Measurements from ENCODE around the gene GYS1. TPM values are rescaled to one million over a fixed set of nuclear protein-coding genes. Genes with fewer than 3 reads are reported as not detected.

Gene GYS1
- polyA plus RNA-seq, 1 donor from 2014 or later = 12.9 TPM

DNA sequence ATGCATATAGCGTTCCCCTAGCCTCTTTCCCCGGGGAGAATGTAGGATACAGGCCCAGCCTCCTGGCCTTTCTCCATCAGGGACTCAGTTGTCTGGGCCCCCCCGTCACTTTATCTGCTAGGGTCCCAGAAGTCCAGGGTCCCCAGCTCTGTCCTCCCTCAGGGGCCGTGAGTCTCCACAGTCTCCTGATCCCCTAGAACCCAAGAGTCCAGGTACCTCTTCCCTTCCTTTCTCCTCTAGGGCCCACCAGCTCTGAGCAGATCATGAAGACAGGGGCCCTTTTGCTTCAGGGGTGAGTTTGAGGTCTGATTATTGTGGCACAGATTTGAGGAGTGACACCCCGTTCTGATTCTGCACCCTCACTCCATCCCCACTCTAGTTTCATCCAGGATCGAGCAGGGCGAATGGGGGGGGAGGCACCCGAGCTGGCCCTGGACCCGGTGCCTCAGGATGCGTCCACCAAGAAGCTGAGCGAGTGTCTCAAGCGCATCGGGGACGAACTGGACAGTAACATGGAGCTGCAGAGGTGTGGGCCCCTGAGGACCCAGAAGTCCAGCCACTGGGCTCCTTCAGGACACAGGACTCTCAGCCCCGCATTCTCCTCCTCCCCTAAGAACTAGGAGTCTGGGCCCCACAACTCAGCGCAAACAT, 37.7 kb downstream of the GYS1 start:
- no peaks in the 10 kb centered on the region for H3K9me3 ChIP-seq (ENCODE audit: low read length)
- TF ChIP-seq MXI1 (conservative IDR thresholded peaks at IDR 0.05; ENCODE audit: poor library complexity, severe bottlenecking) (no peak), EP300 (conservative IDR thresholded peaks at IDR 0.05; ENCODE audit: poor library complexity, severe bottlenecking) (no peak), RAD21 (conservative IDR thresholded peaks at IDR 0.05) (no peak), POLR2AphosphoS5 (IDR thresholded peaks at IDR 0.05) (no peak), EZH2 (IDR thresholded peaks at IDR 0.05; ENCODE audit: borderline replicate concordance, insufficient read depth, low read length, poor library complexity, severe bottlenecking) (no peak), SMC3 (conservative IDR thresholded peaks at IDR 0.05; ENCODE audit: poor library complexity) (no peak), TAF1 (IDR thresholded peaks at IDR 0.05; ENCODE audit: low read depth) (no peak)
- TF ChIP-seq, protein P1, sequence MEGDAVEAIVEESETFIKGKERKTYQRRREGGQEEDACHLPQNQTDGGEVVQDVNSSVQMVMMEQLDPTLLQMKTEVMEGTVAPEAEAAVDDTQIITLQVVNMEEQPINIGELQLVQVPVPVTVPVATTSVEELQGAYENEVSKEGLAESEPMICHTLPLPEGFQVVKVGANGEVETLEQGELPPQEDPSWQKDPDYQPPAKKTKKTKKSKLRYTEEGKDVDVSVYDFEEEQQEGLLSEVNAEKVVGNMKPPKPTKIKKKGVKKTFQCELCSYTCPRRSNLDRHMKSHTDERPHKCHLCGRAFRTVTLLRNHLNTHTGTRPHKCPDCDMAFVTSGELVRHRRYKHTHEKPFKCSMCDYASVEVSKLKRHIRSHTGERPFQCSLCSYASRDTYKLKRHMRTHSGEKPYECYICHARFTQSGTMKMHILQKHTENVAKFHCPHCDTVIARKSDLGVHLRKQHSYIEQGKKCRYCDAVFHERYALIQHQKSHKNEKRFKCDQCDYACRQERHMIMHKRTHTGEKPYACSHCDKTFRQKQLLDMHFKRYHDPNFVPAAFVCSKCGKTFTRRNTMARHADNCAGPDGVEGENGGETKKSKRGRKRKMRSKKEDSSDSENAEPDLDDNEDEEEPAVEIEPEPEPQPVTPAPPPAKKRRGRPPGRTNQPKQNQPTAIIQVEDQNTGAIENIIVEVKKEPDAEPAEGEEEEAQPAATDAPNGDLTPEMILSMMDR (IDR thresholded peaks at IDR 0.05; ENCODE audit: poor library complexity, severe bottlenecking) = no peak
- TF ChIP-seq, protein P2, sequence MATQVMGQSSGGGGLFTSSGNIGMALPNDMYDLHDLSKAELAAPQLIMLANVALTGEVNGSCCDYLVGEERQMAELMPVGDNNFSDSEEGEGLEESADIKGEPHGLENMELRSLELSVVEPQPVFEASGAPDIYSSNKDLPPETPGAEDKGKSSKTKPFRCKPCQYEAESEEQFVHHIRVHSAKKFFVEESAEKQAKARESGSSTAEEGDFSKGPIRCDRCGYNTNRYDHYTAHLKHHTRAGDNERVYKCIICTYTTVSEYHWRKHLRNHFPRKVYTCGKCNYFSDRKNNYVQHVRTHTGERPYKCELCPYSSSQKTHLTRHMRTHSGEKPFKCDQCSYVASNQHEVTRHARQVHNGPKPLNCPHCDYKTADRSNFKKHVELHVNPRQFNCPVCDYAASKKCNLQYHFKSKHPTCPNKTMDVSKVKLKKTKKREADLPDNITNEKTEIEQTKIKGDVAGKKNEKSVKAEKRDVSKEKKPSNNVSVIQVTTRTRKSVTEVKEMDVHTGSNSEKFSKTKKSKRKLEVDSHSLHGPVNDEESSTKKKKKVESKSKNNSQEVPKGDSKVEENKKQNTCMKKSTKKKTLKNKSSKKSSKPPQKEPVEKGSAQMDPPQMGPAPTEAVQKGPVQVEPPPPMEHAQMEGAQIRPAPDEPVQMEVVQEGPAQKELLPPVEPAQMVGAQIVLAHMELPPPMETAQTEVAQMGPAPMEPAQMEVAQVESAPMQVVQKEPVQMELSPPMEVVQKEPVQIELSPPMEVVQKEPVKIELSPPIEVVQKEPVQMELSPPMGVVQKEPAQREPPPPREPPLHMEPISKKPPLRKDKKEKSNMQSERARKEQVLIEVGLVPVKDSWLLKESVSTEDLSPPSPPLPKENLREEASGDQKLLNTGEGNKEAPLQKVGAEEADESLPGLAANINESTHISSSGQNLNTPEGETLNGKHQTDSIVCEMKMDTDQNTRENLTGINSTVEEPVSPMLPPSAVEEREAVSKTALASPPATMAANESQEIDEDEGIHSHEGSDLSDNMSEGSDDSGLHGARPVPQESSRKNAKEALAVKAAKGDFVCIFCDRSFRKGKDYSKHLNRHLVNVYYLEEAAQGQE (IDR thresholded peaks at IDR 0.05; ENCODE audit: borderline replicate concordance) = no peak
- H3K27ac ChIP-seq (ENCODE audit: low read length) = peak overlapping the region; percentile 63

DNA sequence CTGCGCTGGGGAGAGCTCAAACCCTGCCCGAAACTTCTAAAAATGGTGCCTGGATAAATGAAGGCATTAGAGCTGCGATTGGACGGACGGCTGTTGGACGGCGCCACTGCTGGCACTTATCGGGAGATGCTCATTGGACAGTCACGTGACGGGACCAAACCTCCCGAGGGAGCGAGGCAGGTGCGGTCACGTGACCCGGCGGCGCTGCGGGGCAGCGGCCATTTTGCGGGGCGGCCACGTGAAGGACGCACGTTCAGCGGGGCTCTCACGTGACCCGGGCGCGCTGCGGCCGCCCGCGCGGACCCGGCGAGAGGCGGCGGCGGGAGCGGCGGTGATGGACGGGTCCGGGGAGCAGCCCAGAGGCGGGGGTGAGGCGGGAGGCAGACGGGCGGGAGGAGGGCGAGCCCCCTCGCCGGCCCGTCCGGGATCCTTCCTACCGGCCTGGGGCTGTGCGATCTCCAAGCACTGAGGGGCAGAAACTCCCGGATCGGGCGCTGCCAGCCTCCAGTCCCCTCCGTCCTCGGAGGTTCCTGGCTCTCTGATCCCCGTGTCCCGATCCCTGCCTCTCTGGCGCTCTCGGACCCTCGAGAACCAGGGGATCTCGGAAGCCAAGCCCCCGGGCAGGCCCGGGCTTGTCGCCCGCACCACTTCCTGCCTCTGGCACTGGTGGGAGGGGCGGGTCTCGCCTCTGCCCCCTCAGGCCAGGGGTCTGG, 38.4 kb downstream of the GYS1 start, which contains the start of gene BAX:
BAX (plus strand) TSS at position 281 of the 713 bp plus-strand sequence; CDS start at position 335, 54 bp downstream.
- no peaks in the 10 kb centered on the region for H3K9me3 ChIP-seq (ENCODE audit: low read length)
- peaks cover 9% of the 10 kb centered on the region for H3K79me2 ChIP-seq (replicated peaks; ENCODE audit: insufficient read depth, low read length)
- peak within 1 kb of the TSS; percentile 94 for H3K4me3 ChIP-seq (ENCODE audit: low read length)
- H3K9ac ChIP-seq (ENCODE audit: low read length) = peak within 1 kb of the TSS; percentile 92
- H3F3A ChIP-seq (ENCODE audit: insufficient read depth, low read length, poor library complexity, severe bottlenecking) = no peaks in the 10 kb centered on the region
- peak within 1 kb of the TSS; percentile 76 for H2AFZ ChIP-seq (ENCODE audit: low read depth, low read length)
- no peaks in the 10 kb centered on the region for H3K9me2 ChIP-seq (ENCODE audit: insufficient read depth, low read length)
- H4K20me1 ChIP-seq (ENCODE audit: insufficient read depth) = no peaks in the 10 kb centered on the region
- H3K27me3 ChIP-seq (ENCODE audit: insufficient read depth, low read depth, low read length) = no peaks in the 10 kb centered on the region
- H3K27ac ChIP-seq (ENCODE audit: low read length) = peak within 1 kb of the TSS; percentile 63
- TF ChIP-seq MXI1 (conservative IDR thresholded peaks at IDR 0.05; ENCODE audit: poor library complexity, severe bottlenecking) (peak; percentile 87), SMC3 (conservative IDR thresholded peaks at IDR 0.05; ENCODE audit: poor library complexity) (peak; percentile 52), TAF1 (IDR thresholded peaks at IDR 0.05; ENCODE audit: low read depth) (no peak), RAD21 (conservative IDR thresholded peaks at IDR 0.05) (peak; percentile 45), EP300 (conservative IDR thresholded peaks at IDR 0.05; ENCODE audit: poor library complexity, severe bottlenecking) (peak; percentile 67), POLR2AphosphoS5 (IDR thresholded peaks at IDR 0.05) (peak; percentile 69), EZH2 (IDR thresholded peaks at IDR 0.05; ENCODE audit: borderline replicate concordance, insufficient read depth, low read length, poor library complexity, severe bottlenecking) (no peak)
- TF ChIP-seq, protein P2 (IDR thresholded peaks at IDR 0.05; ENCODE audit: borderline replicate concordance) = peak; percentile 50
- TF ChIP-seq, protein P1 (IDR thresholded peaks at IDR 0.05; ENCODE audit: poor library complexity, severe bottlenecking) = peak; percentile 41
- H3K36me3 ChIP-seq (ENCODE audit: insufficient read depth, low read length) = no peaks in the 10 kb centered on the region
- H3K4me2 ChIP-seq (ENCODE audit: low read length) = peak within 1 kb of the TSS; percentile 92

More for the DNA sequence above, 37.7 kb downstream of the GYS1 start:
- Histone ChIP-seq H3F3A (ENCODE audit: insufficient read depth, low read length, poor library complexity, severe bottlenecking) (no peaks in the 10 kb centered on the region), H3K4me2 (ENCODE audit: low read length) (peak overlapping the region; percentile 92), H2AFZ (ENCODE audit: low read depth, low read length) (peak overlapping the region; percentile 76), H3K79me2 (replicated peaks; ENCODE audit: insufficient read depth, low read length) (peaks cover 9% of the 10 kb centered on the region), H3K27me3 (ENCODE audit: insufficient read depth, low read depth, low read length) (no peaks in the 10 kb centered on the region), H4K20me1 (ENCODE audit: insufficient read depth) (no peaks in the 10 kb centered on the region), H3K4me3 (ENCODE audit: low read length) (peak overlapping the region; percentile 94), H3K9ac (ENCODE audit: low read length) (peak overlapping the region; percentile 92), H3K9me2 (ENCODE audit: insufficient read depth, low read length) (no peaks in the 10 kb centered on the region), H3K36me3 (ENCODE audit: insufficient read depth, low read length) (no peaks in the 10 kb centered on the region)
